Mucosa of descending colon (tissue), 3 donors: Measurements from ENCODE around the gene PCBP4. TPM values are rescaled to one million over a fixed set of nuclear protein-coding genes. Genes with fewer than 3 reads are reported as not detected.

Experiments
- ATAC-seq: fragments of 200-7000 bp; cut with Tn5 transposase; one replicate; pipeline ENCODE4 v1.9.1; 2020; ENCODE audit warnings: mild to moderate bottlenecking, moderate library complexity
- DNase-seq, 3 donors: peaks; one replicate each; pipeline ENCODE4 v3.0.0-alpha.2; 2020
- H3K36me3 ChIP-seq: fragments of 200-600 bp; one replicate; pipeline ENCODE4 v1.8.0; 2021; ENCODE audit warnings: low read depth, mild to moderate bottlenecking
- H3K4me1 ChIP-seq: fragments of 200-600 bp; one replicate; pipeline ENCODE4 v1.8.0; 2021; ENCODE audit warnings: low read depth, mild to moderate bottlenecking
- H3K4me3 ChIP-seq: fragments of 200-600 bp; one replicate; pipeline ENCODE4 v1.8.0; 2021; ENCODE audit warnings: mild to moderate bottlenecking
- H3K9me3 ChIP-seq: fragments of 200-600 bp; one replicate; pipeline ENCODE4 v1.8.0; 2021; ENCODE audit warnings: mild to moderate bottlenecking
- intact Hi-C, 2 donors: fragments of 100-400 bp; cut with DNase I in 1 of 2; cut with micrococcal nuclease in 1 of 2; formaldehyde crosslinking; loops; one replicate each; pipeline versions ENCODE4 v1.11.0 to v1.11.1; 2022; cut with DNase I, micrococcal nuclease
- total RNA-seq, 3 donors: library from RNA; stranded (reverse); fragmentation: NEBNext Ultra II Directional in 2 of 3; extraction: Animal tissue kit (Norgen Biotek cat#: 25700) in 2 of 3; gene quantifications; one replicate each; pipeline versions ENCODE4 v1.2.1 to v1.2.4, GENCODE V29; 2021 to 2023
- TF ChIP-seq, protein P1 (sequence below): fragments of 200-600 bp; IDR thresholded peaks from one replicate; pipeline ENCODE4 v1.8.0; 2022; ENCODE audit warnings: antibody characterized with exemption, mild to moderate bottlenecking
- donor health status: DM: no; HTN: no; CAD: no; lungs with moderate emphysema.
- donor health status: DM: no; HTN: no; CAD: no.
- donor health status: DM: no; HTN: yes; CAD: no.

PCBP4 gene
- total RNA-seq, 3 donors from 2014 or later = 17.8 to 41.9 (median 25.9) TPM

DNA sequence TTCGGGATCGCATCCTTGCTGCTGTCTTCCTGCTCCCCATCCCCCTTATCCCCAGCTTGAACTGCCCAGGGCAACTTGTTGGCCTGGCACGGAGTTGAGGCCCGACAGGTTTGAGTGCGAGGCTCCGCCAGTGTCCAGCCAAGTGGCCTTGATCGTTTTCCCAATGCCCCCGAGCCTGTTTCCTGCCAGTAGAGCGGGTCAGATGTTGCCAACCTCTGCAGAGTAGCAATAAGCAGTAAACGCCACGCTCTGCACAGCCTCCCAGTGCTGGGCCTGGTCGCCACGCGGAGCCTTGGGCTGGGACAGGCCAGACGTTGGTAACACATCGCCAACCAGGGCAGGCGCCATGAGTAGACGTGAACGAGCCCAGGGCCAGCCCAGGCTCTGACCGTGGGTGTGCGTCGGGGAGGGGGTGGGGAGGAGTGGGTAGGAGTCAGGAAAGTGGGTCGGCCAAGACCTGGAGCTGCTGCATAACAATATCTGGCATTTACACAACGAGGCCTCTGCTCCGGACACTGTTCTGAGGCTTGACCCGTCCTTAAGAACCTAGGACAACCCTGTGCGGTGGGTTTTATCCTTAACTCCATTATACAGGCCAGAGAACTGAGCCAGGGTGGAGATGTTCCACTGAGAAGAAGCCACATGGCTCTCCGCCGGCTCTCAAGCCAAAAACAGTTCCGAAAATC, 7.2 kb upstream of the PCBP4 start:
- peak; percentile 49 to 81 (median 72) for DNase-seq
- peak; percentile 33 for ATAC-seq
- H3K9me3 ChIP-seq = no peaks in the 10 kb centered on the region
- peak overlapping the region; percentile 15 for H3K4me3 ChIP-seq
- H3K36me3 ChIP-seq = no peaks in the 10 kb centered on the region
- TF ChIP-seq, protein P1, sequence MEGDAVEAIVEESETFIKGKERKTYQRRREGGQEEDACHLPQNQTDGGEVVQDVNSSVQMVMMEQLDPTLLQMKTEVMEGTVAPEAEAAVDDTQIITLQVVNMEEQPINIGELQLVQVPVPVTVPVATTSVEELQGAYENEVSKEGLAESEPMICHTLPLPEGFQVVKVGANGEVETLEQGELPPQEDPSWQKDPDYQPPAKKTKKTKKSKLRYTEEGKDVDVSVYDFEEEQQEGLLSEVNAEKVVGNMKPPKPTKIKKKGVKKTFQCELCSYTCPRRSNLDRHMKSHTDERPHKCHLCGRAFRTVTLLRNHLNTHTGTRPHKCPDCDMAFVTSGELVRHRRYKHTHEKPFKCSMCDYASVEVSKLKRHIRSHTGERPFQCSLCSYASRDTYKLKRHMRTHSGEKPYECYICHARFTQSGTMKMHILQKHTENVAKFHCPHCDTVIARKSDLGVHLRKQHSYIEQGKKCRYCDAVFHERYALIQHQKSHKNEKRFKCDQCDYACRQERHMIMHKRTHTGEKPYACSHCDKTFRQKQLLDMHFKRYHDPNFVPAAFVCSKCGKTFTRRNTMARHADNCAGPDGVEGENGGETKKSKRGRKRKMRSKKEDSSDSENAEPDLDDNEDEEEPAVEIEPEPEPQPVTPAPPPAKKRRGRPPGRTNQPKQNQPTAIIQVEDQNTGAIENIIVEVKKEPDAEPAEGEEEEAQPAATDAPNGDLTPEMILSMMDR = peak; percentile 2
- H3K4me1 ChIP-seq = peaks cover 11% of the 10 kb centered on the region
- intact Hi-C loops = no loop called here

DNA sequence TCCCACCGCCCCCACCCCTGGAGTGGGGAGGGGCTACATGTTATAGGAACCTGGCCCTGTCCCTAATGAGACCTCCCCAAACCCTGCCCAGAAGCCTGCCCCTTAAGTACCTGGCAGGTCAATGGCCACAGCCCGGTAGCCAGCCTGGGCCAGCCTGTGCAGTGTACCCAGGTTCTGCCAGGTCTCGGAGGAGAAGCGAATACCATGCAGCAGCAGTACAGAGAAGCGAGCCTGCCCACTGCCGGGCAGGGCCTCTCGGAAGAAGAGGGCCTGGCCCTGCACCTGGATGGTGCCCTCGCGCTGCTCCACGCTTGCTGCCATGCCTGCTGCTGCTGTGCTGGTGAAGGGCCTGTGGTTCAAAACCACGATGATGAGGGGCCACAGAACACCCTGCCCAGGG, 4.1 kb upstream of the PCBP4 start:
- no peak overlapping the region for H3K4me3 ChIP-seq
- peak in 1 of 3 donors; percentile 27 for DNase-seq
- no peaks in the 10 kb centered on the region for H3K9me3 ChIP-seq
- H3K36me3 ChIP-seq = no peaks in the 10 kb centered on the region
- no peak for ATAC-seq
- peaks cover 20% of the 10 kb centered on the region for H3K4me1 ChIP-seq
- intact Hi-C loops = no loop called here
- TF ChIP-seq, protein P1 = no peak

GRCh38 chr3:51970606-51971300, 3.5 kb upstream of the PCBP4 start:
- intact Hi-C loops = no loop called here
- peaks cover 20% of the 10 kb centered on the region for H3K4me1 ChIP-seq
- H3K9me3 ChIP-seq = no peaks in the 10 kb centered on the region
- TF ChIP-seq, protein P1 = no peak
- H3K36me3 ChIP-seq = no peaks in the 10 kb centered on the region
- H3K4me3 ChIP-seq = no peak overlapping the region
- ATAC-seq (no peak), DNase-seq (peak in 2 of 3 donors; percentile 48 to 56)

DNA sequence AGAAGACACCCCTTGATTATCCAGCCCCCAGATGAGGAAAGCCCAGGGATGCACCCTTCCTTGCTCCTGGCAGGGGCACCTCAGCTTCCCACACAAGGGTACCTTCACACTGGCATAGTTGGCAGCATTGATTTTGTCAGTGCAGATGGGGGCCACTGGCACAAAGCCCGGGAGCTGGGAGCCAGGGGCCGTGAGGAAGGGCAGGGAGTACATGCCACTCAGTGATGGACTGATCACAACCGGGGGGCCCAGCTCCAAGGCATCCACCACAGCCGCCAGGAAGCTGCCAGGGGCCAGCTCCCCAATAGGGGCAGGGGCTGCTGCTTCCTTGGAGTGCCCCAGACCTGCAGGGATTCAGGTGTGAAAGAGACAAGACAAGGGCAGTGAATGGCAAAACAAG, 2.6 kb upstream of the PCBP4 start:
- Histone ChIP-seq H3K9me3 (no peaks in the 10 kb centered on the region), H3K4me3 (no peak overlapping the region), H3K4me1 (peaks cover 17% of the 10 kb centered on the region), H3K36me3 (no peaks in the 10 kb centered on the region)
- TF ChIP-seq, protein P1 = no peak
- intact Hi-C loops = no loop called here
- DNase-seq (peak in 1 of 3 donors; percentile 27), ATAC-seq (no peak)

GRCh38 chr3:51968883-51969678, 1.8 kb upstream of the PCBP4 start:
- Histone ChIP-seq H3K36me3 (no peaks in the 10 kb centered on the region), H3K9me3 (no peaks in the 10 kb centered on the region), H3K4me1 (peaks cover 17% of the 10 kb centered on the region), H3K4me3 (no peak overlapping the region)
- TF ChIP-seq, protein P1 = no peak
- DNase-seq = peak in 1 of 3 donors; percentile 35
- intact Hi-C loops = no loop called here
- ATAC-seq = no peak
